Epidermal melanocyte (primary cell): ENCODE results near the gene DPP3.
A peak's percentile ranks its signal among the peaks of the same experiment; 100 is the strongest.
"Not testable (repeated sequence)": the region's sequence is repeated elsewhere in the genome, so short reads cannot be mapped to it uniquely, and the experiment has no call there.

ENCODE experiments used
- DNase-seq: peaks from one replicate; pipeline ENCODE4 v3.0.0; 2011; ENCODE audit warnings: low spot score; ENCODE audit not compliant: insufficient read length

Gene DPP3

GRCh38 chr11:66530927-66531709 is 50.9 kb downstream of the DPP3 start:
- DNase-seq, result no peak

GRCh38 chr11:66531841-66532240 is 51.6 kb downstream of the DPP3 start:
- DNase-seq, result no peak

GRCh38 chr11:66532784-66533183 is 52.5 kb downstream of the DPP3 start:
- no peak for DNase-seq

- no peak for DNase-seq
These were observed 59.1 kb downstream of the DPP3 start for GRCh38 chr11:66539170-66539869.

- DNase-seq, result no peak
These were observed 59.6 kb downstream of the DPP3 start for GRCh38 chr11:66539870-66540213.

GRCh38 chr11:66540598-66540997 is 60.4 kb downstream of the DPP3 start:
- DNase-seq, result not testable (repeated sequence)

- no peak for DNase-seq
These were observed 61.7 kb downstream of the DPP3 start for GRCh38 chr11:66541892-66542291.

- no peak for DNase-seq
These were observed 62.1 kb downstream of the DPP3 start for GRCh38 chr11:66542362-66542761.

- DNase-seq, result no peak
These were observed 63.3 kb downstream of the DPP3 start for GRCh38 chr11:66543263-66544107.

GRCh38 chr11:66544952-66545351 is 64.7 kb downstream of the DPP3 start:
- not testable (repeated sequence) for DNase-seq

- DNase-seq, result peak; percentile 97
These were observed 65.6 kb downstream of the DPP3 start, which contains the start of gene ZDHHC24 for GRCh38 chr11:66545701-66546367. Gene ZDHHC24, minus strand, starts transcription at chr11:66546048. Its CDS starts 45 bp downstream, at chr11:66546003.

GRCh38 chr11:66546368-66546965 is 66.2 kb downstream of the DPP3 start, which contains the start of gene ACTN3:
Gene ACTN3, plus strand, starts transcription at chr11:66546903. Its CDS starts 35 bp downstream, at chr11:66546938.
- no peak for DNase-seq

- DNase-seq, result no peak
These were observed 66.9 kb downstream of the DPP3 start for GRCh38 chr11:66546966-66547661.

GRCh38 chr11:66547662-66548009 is 67.4 kb downstream of the DPP3 start:
- no peak for DNase-seq

- no peak for DNase-seq
These were observed 67.8 kb downstream of the DPP3 start for GRCh38 chr11:66548041-66548440.

- no peak for DNase-seq
These were observed 68.8 kb downstream of the DPP3 start for GRCh38 chr11:66548774-66549630.

- DNase-seq, result no peak
These were observed 69.5 kb downstream of the DPP3 start for GRCh38 chr11:66549696-66550095.

- no peak for DNase-seq
These were observed 70.7 kb downstream of the DPP3 start for GRCh38 chr11:66550887-66551286.

GRCh38 chr11:66554602-66555001 is 74.4 kb downstream of the DPP3 start:
- DNase-seq, result no peak
